ENCODE results near the gene CENPT. TPM values are rescaled to one million over a fixed set of nuclear protein-coding genes. Genes with fewer than 3 reads are reported as not detected.

The CENPT gene
- total and polyA plus RNA-seq, 2 donors (not counting 3 experiments of a cell fraction or from before 2014, with no cell fraction given): 60.3 to 61.3 TPM

DNA sequence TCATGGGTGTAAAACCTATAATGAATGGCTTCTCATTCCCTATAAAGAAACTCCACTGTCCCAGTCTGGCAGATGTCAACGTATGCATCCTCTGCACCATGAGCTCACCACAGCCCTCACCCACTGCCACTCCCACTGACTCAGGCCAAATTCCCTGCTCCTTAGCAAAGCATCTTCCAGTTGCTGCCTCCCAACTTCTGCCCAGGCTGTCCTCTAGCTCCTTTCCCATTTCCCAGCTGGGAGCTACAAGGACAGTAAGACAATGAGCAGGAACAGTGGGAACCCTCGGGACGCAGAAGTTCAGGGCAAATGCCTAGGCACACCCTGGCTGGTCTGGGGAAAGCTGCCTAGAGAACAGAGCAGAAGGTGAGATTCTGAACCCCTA is 14.5 kb downstream of the CENPT start:
- no peak for DNase-seq (ENCODE audit: low read depth, low spot score)
- H3K27me3 ChIP-seq (ENCODE audit: control insufficient read depth in 2 of 2, insufficient read depth in 2 of 2, low read length in 2 of 2): no peaks in the 10 kb centered on the region
- POLR2A ChIA-PET: no interaction called here

DNA sequence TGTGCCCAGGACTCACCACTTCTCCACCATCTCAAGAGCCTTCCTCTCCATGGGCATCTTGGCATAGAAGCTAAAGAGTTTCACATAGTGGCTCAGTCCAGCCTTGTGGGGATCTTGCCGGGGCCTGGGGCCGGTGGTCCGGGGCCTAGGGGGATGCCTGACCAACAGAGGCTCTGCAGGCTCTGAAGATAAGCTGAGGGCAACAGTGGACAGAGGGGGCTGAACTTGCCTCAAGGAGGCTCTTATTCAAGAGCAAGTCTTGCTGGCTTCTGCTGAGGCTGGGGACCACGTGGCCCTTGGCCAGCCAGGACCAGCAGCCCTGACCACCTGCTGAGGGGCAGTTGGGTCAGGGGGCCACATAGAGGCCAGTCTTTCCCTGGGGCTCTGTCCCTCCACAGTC is 18.8 kb downstream of the CENPT start:
- ChIA-PET POLR2A (no interaction called here), CTCF (interaction anchor here (0.8 to 3.9 kb wide), 2 partner anchors 12 to 13 kb away, joined by 4 to 31 read pairs; no protein-coding TSS in a partner anchor)
- Histone ChIP-seq H3K36me3 (ENCODE audit: control insufficient read depth in 2 of 2, extremely low read depth in 1 of 2, insufficient read depth in 2 of 2, low read length in 2 of 2) (peaks cover 4 to 37% of the 10 kb centered on the region in 2 experiments), H4K20me1 (replicated peaks; ENCODE audit: control insufficient read depth, extremely low read depth, insufficient read depth, low read length) (no peaks in the 10 kb centered on the region), H3K4me3 (replicated peaks in 1 of 3; ENCODE audit: insufficient read depth in 1 of 3, low read depth in 1 of 3, low read length in 3 of 3) (no peak overlapping the region), H3K27me3 (ENCODE audit: control insufficient read depth in 2 of 2, insufficient read depth in 2 of 2, low read length in 2 of 2) (no peaks in the 10 kb centered on the region), H3K27ac (ENCODE audit: insufficient read depth, low read depth, low read length) (no peak overlapping the region), H3K9ac (replicated peaks; ENCODE audit: extremely low read depth, insufficient read depth, low read length) (no peak overlapping the region), H3K9me1 (replicated peaks; ENCODE audit: control insufficient read depth, extremely low read depth, insufficient read depth, low read length) (no peaks in the 10 kb centered on the region), H3K4me2 (ENCODE audit: insufficient read depth, low read length) (no peak overlapping the region), H2AFZ (ENCODE audit: low read depth, low read length) (no peak overlapping the region), H3K79me2 (ENCODE audit: control insufficient read depth, insufficient read depth, low read length) (peaks cover 11% of the 10 kb centered on the region), H3K9me3 (replicated peaks; ENCODE audit: control insufficient read depth, insufficient read depth, low read length) (no peaks in the 10 kb centered on the region), H3K4me1 (ENCODE audit: control insufficient read depth, extremely low read depth, insufficient read depth, low read length) (peaks cover 7% of the 10 kb centered on the region)
- TF ChIP-seq, protein P1, sequence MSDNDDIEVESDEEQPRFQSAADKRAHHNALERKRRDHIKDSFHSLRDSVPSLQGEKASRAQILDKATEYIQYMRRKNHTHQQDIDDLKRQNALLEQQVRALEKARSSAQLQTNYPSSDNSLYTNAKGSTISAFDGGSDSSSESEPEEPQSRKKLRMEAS (IDR thresholded peaks at IDR 0.05; ENCODE audit: insufficient read depth, insufficient read length): no peak
- TF ChIP-seq EZH2 (IDR thresholded peaks at IDR 0.05; ENCODE audit: borderline replicate concordance, low read depth, low read length, severe bottlenecking) (no peak), MYC (IDR thresholded peaks at IDR 0.05; ENCODE audit: low read depth, low read length) (no peak), POLR2A (IDR thresholded peaks at IDR 0.05; ENCODE audit: low read depth, low read length) (no peak), JUN (IDR thresholded peaks at IDR 0.05; ENCODE audit: borderline replicate concordance, insufficient read depth, insufficient read length, low read depth) (no peak), POLR2AphosphoS5 (IDR thresholded peaks at IDR 0.05; ENCODE audit: insufficient read depth, low read depth, low read length) (no peak), GATA2 (IDR thresholded peaks at IDR 0.05; ENCODE audit: insufficient read depth, insufficient read length, low read depth, low read length) (no peak), FOS (IDR thresholded peaks at IDR 0.05; ENCODE audit: borderline replicate concordance, insufficient read depth, low read length) (no peak)
- TF ChIP-seq, protein P2, sequence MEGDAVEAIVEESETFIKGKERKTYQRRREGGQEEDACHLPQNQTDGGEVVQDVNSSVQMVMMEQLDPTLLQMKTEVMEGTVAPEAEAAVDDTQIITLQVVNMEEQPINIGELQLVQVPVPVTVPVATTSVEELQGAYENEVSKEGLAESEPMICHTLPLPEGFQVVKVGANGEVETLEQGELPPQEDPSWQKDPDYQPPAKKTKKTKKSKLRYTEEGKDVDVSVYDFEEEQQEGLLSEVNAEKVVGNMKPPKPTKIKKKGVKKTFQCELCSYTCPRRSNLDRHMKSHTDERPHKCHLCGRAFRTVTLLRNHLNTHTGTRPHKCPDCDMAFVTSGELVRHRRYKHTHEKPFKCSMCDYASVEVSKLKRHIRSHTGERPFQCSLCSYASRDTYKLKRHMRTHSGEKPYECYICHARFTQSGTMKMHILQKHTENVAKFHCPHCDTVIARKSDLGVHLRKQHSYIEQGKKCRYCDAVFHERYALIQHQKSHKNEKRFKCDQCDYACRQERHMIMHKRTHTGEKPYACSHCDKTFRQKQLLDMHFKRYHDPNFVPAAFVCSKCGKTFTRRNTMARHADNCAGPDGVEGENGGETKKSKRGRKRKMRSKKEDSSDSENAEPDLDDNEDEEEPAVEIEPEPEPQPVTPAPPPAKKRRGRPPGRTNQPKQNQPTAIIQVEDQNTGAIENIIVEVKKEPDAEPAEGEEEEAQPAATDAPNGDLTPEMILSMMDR (IDR thresholded peaks at IDR 0.05; ENCODE audit: extremely low read depth in 1 of 2, insufficient read depth in 1 of 2, low read depth in 1 of 2, low read length in 2 of 2): no peak
- DNase-seq (ENCODE audit: low read depth, low spot score) (no peak), FAIRE-seq (no peak)
- dilution Hi-C loops (cut with MboI; ENCODE audit: extremely low pct_ligation_motif_present, low sequenced_read_pairs) (no loop called here), intact Hi-C loops (cut with micrococcal nuclease) (no loop called here)
- BruUV-seq (replicated peaks): no TSS peak

More for the DNA sequence above, 14.5 kb downstream of the CENPT start:
- Histone ChIP-seq H3K4me1 (ENCODE audit: control insufficient read depth, extremely low read depth, insufficient read depth, low read length) (peaks cover 7% of the 10 kb centered on the region), H4K20me1 (replicated peaks; ENCODE audit: control insufficient read depth, extremely low read depth, insufficient read depth, low read length) (no peaks in the 10 kb centered on the region), H3K27ac (ENCODE audit: insufficient read depth, low read depth, low read length) (peak overlapping the region; percentile 29), H3K9ac (replicated peaks; ENCODE audit: extremely low read depth, insufficient read depth, low read length) (peak overlapping the region; percentile 70), H3K9me3 (replicated peaks; ENCODE audit: control insufficient read depth, insufficient read depth, low read length) (no peaks in the 10 kb centered on the region), H3K4me2 (ENCODE audit: insufficient read depth, low read length) (peak overlapping the region; percentile 78), H3K79me2 (ENCODE audit: control insufficient read depth, insufficient read depth, low read length) (peaks cover 11% of the 10 kb centered on the region), H3K4me3 (replicated peaks in 1 of 3; ENCODE audit: insufficient read depth in 1 of 3, low read depth in 1 of 3, low read length in 3 of 3) (peak overlapping the region; percentile 33 to 69 (median 68)), H3K36me3 (ENCODE audit: control insufficient read depth in 2 of 2, extremely low read depth in 1 of 2, insufficient read depth in 2 of 2, low read length in 2 of 2) (peaks cover 4 to 30% of the 10 kb centered on the region in 2 experiments), H2AFZ (ENCODE audit: low read depth, low read length) (peak overlapping the region; percentile 36), H3K9me1 (replicated peaks; ENCODE audit: control insufficient read depth, extremely low read depth, insufficient read depth, low read length) (no peaks in the 10 kb centered on the region)
- BruUV-seq (replicated peaks): no TSS peak
- FAIRE-seq: peak; percentile 52
- CTCF ChIA-PET: interaction anchor here (0.7 to 2.3 kb wide), 10 partner anchors 11 to 311 kb away, joined by 4 to 35 read pairs (median 6); partner anchors contain the start of genes CENPT, RANBP10 and TSNAXIP1
- intact Hi-C loops (cut with micrococcal nuclease): loop anchor here (1.0 kb wide), 1 partner anchor 13 kb away; the partner anchor contains the start of gene NUTF2
- no peak for TF ChIP-seq FOS (IDR thresholded peaks at IDR 0.05; ENCODE audit: borderline replicate concordance, insufficient read depth, low read length)
- dilution Hi-C loops (cut with MboI; ENCODE audit: extremely low pct_ligation_motif_present, low sequenced_read_pairs): no loop called here
